GM12878 (cell line): ENCODE measurements around the gene LCN12. TPM values are rescaled to one million over a fixed set of nuclear protein-coding genes. Genes with fewer than 3 reads are reported as not detected.

Experiments used
- BACH1 ChIP-seq: fragments of 450-650 bp; IDR thresholded peaks from 2 replicates; pipeline ENCODE4 v1.6.1; 2017; ENCODE audit warnings: mild to moderate bottlenecking, borderline replicate concordance
- BCL3 ChIP-seq: IDR thresholded peaks from 2 replicates; pipeline ENCODE4 v1.6.1; 2011; ENCODE audit warnings: borderline replicate concordance, low read depth, mild to moderate bottlenecking, moderate library complexity, low read length; ENCODE audit not compliant: insufficient read depth, poor library complexity, severe bottlenecking
- CBX3 ChIP-seq: fragments of 200-600 bp; sonication (generic); IDR thresholded peaks from 2 replicates; pipeline ENCODE4 v1.6.1; 2016; ENCODE audit warnings: low read depth, borderline replicate concordance
- CHD1 ChIP-seq: IDR thresholded peaks from 2 replicates; pipeline ENCODE4 v1.6.1; 2012; ENCODE audit warnings: low read depth, low read length, improper control_type of control experiment
- CHD2 ChIP-seq: IDR thresholded peaks from 2 replicates; pipeline ENCODE4 v1.6.1; 2011; ENCODE audit warnings: low read depth, low read length, improper control_type of control experiment, borderline replicate concordance
- E2F4 ChIP-seq: IDR thresholded peaks from 2 replicates; pipeline ENCODE4 v1.6.1; 2012; ENCODE audit warnings: low read depth, low read length, improper control_type of control experiment
- EED ChIP-seq: sonication (generic); IDR thresholded peaks from 2 replicates; pipeline ENCODE4 v1.6.1; 2016; ENCODE audit warnings: antibody characterized with exemption, low read depth
- IRF4 ChIP-seq: IDR thresholded peaks from 2 replicates; pipeline ENCODE4 v1.6.1; 2011; ENCODE audit warnings: low read depth, low read length
- NBN ChIP-seq: fragments of 450-650 bp; IDR thresholded peaks from 2 replicates; pipeline ENCODE4 v1.6.1; 2016
- NFXL1 ChIP-seq: fragments of 450-650 bp; IDR thresholded peaks from 2 replicates; pipeline ENCODE4 v1.6.1; 2017; ENCODE audit warnings: antibody characterized with exemption, mild to moderate bottlenecking, borderline replicate concordance
- NFYB ChIP-seq: IDR thresholded peaks from 2 replicates; pipeline ENCODE4 v1.6.1; 2011; ENCODE audit warnings: low read depth, mild to moderate bottlenecking, low read length, improper control_type of control experiment, moderate library complexity; ENCODE audit not compliant: insufficient read depth
- PAX5 ChIP-seq: IDR thresholded peaks from 2 replicates; pipeline ENCODE4 v1.6.1; 2011; ENCODE audit warnings: low read depth, low read length, borderline replicate concordance
- RB1 ChIP-seq: fragments of 450-650 bp; formaldehyde crosslinking; IDR thresholded peaks from 2 replicates; pipeline ENCODE4 v1.6.1; 2017; ENCODE audit warnings: mild to moderate bottlenecking, borderline replicate concordance
- RUNX3 ChIP-seq: IDR thresholded peaks from 2 replicates; pipeline ENCODE4 v1.6.1; 2012; ENCODE audit warnings: low read length, inconsistent platforms
- SMARCA5 ChIP-seq: fragments of 450-650 bp; IDR thresholded peaks from 2 replicates; pipeline ENCODE4 v1.6.1; 2017; ENCODE audit warnings: mild to moderate bottlenecking
- SPI1 ChIP-seq: IDR thresholded peaks from 2 replicates; pipeline ENCODE4 v1.6.1; 2011; ENCODE audit warnings: low read depth, mild to moderate bottlenecking, low read length, moderate library complexity, borderline replicate concordance; ENCODE audit not compliant: insufficient read depth
- TCF7 ChIP-seq: IDR thresholded peaks from 2 replicates; pipeline ENCODE4 v1.6.1; 2014; ENCODE audit warnings: antibody characterized with exemption, borderline replicate concordance
- ZNF217 ChIP-seq: fragments of 450-650 bp; IDR thresholded peaks from 2 replicates; pipeline ENCODE4 v1.6.1; 2017; ENCODE audit warnings: antibody characterized with exemption, mild to moderate bottlenecking
- ZNF592 ChIP-seq: fragments of 450-650 bp; IDR thresholded peaks from 2 replicates; pipeline ENCODE4 v1.6.1; 2017; ENCODE audit warnings: mild to moderate bottlenecking, moderate library complexity
- polyA plus RNA-seq, 11 experiments: library from polyadenylated mRNA; depleted of rRNA in 4 of 11; unstranded in 6 of 11; stranded (reverse) in 5 of 11; fragments of >200 nt; fragmentation: Nextera tagmentation in 4 of 11; fragmentation: Illumina TruSeq in 1 of 11; extraction: Ambion mirVana in 4 of 11; extraction: Trizol in 1 of 11; gene quantifications; 1 replicate in 1 of 11; 2 replicates in 10 of 11; pipeline versions ENCODE4 v1.2.1 to v1.2.3, GENCODE V29; 2011 to 2016; ENCODE audit warnings: inconsistent platforms in 2 of 11, missing spikeins in 2 of 11, low read depth in 1 of 11
- total RNA-seq, 4 experiments: library from RNA; depleted of rRNA in 3 of 4; stranded (reverse); fragments of >200 nt in 3 of 4; fragmentation: Illumina TruSeq in 1 of 4; extraction: Trizol in 1 of 4; gene quantifications; 2 replicates each; pipeline versions ENCODE4 v1.2.1 to v1.2.3, GENCODE V29; 2013 to 2021
- TF ChIP-seq, protein P1 (sequence below): fragments of 450-650 bp; IDR thresholded peaks from 2 replicates; pipeline ENCODE4 v1.6.1; 2017; ENCODE audit warnings: antibody characterized with exemption, mild to moderate bottlenecking, moderate library complexity
- TF ChIP-seq, protein P2 (sequence below): IDR thresholded peaks from 2 replicates; pipeline ENCODE4 v1.6.1; 2012; ENCODE audit warnings: low read depth, low read length, improper control_type of control experiment

Gene LCN12
- total and polyA plus RNA-seq, 10 of the 15 experiments (the other 5 are each of a cell fraction or from before 2014, with no cell fraction given), result 0.06 to 0.64 (median 0.40) TPM; not detected in 3

- TF ChIP-seq BCL3 (no peak), NBN (peak; percentile 32; the same call in 1 of the 2 replicates), NFYB (peak; percentile 98), EED (no peak), NFXL1 (no peak), TCF7 (no peak), CHD2 (peak; percentile 89), BACH1 (0 out of 2 replicates have a peak, but pooled peaks have one; percentile 28), ZNF592 (no peak), SMARCA5 (0 out of 2 replicates have a peak, but pooled peaks have one; percentile 32), E2F4 (no peak), PAX5 (no peak), IRF4 (no peak), RUNX3 (no peak), RB1 (0 out of 2 replicates have a peak, but pooled peaks have one; percentile 25), CBX3 (no peak), CHD1 (no peak), ZNF217 (no peak), SPI1 (no peak)
- TF ChIP-seq, protein P1, sequence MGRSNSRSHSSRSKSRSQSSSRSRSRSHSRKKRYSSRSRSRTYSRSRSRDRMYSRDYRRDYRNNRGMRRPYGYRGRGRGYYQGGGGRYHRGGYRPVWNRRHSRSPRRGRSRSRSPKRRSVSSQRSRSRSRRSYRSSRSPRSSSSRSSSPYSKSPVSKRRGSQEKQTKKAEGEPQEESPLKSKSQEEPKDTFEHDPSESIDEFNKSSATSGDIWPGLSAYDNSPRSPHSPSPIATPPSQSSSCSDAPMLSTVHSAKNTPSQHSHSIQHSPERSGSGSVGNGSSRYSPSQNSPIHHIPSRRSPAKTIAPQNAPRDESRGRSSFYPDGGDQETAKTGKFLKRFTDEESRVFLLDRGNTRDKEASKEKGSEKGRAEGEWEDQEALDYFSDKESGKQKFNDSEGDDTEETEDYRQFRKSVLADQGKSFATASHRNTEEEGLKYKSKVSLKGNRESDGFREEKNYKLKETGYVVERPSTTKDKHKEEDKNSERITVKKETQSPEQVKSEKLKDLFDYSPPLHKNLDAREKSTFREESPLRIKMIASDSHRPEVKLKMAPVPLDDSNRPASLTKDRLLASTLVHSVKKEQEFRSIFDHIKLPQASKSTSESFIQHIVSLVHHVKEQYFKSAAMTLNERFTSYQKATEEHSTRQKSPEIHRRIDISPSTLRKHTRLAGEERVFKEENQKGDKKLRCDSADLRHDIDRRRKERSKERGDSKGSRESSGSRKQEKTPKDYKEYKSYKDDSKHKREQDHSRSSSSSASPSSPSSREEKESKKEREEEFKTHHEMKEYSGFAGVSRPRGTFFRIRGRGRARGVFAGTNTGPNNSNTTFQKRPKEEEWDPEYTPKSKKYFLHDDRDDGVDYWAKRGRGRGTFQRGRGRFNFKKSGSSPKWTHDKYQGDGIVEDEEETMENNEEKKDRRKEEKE, result no peak
- TF ChIP-seq, protein P2, sequence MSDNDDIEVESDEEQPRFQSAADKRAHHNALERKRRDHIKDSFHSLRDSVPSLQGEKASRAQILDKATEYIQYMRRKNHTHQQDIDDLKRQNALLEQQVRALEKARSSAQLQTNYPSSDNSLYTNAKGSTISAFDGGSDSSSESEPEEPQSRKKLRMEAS, result peak; percentile 99
Measured at GRCh38 chr9:136949817-136950655, 2.0 kb upstream of the LCN12 start (continued).
